GM18498 (cell line): Measurements from ENCODE around the gene MAGI3.
"Not testable (repeated sequence)": the region's sequence is repeated elsewhere in the genome, so short reads cannot be mapped to it uniquely, and the experiment has no call there.

Source experiments
- ATAC-seq: cut with Tn5 transposase; IDR thresholded peaks from one replicate; pipeline ENCODE4 v1.9.1; 2021; ENCODE audit warnings: mild to moderate bottlenecking, moderate library complexity; ENCODE audit not compliant: unreplicated experiment

The MAGI3 gene

DNA sequence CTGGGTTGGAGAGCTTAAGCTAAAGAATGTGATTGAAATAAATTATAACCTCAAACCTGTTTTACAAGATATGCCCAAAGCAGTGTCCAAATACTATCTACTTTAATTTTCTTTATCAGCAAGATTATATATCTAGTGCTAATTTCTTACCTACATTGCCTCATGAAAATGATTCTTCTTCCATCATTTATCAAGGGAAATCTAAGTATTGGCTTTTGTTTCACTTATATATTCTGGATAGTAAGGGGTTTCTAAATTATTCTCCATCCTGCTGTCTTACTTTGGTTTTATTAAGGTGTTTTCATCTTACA lies 287.8 kb downstream of the MAGI3 start:
- no peak for ATAC-seq

DNA sequence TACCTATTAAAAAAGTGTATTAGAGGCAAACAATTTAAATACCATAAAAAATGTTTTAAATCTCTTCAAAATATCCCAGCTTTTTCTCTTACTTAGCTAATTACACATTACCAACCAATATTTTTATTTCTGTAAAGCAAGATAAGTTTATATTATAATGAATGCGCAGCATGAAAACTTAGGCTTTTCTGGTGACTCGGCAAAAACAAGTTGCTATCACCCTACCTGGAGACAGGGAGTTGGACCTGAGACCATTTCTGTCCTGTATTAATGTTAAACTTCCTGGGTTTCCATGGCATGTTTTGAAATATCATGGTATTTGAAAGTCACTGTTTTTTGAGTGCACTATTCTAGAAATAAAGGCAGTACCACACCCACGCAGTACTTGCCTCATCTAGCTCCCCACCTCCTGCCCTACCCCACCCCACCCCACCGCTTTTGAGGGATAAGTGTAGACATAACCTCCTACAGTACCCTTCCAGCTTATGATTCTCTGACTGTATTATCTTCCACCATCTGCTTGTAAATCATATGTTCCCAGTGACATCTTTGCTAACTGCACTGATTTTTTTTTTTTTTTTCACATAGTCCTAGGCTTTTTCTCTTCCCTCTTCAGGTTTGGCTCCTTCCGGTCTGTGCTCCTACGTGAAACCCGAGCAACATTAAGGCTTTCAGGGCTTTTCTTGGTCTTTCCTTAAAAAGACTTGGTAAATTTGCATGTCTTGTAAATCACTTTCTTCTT lies 291.5 kb downstream of the MAGI3 start:
- ATAC-seq = no peak

DNA sequence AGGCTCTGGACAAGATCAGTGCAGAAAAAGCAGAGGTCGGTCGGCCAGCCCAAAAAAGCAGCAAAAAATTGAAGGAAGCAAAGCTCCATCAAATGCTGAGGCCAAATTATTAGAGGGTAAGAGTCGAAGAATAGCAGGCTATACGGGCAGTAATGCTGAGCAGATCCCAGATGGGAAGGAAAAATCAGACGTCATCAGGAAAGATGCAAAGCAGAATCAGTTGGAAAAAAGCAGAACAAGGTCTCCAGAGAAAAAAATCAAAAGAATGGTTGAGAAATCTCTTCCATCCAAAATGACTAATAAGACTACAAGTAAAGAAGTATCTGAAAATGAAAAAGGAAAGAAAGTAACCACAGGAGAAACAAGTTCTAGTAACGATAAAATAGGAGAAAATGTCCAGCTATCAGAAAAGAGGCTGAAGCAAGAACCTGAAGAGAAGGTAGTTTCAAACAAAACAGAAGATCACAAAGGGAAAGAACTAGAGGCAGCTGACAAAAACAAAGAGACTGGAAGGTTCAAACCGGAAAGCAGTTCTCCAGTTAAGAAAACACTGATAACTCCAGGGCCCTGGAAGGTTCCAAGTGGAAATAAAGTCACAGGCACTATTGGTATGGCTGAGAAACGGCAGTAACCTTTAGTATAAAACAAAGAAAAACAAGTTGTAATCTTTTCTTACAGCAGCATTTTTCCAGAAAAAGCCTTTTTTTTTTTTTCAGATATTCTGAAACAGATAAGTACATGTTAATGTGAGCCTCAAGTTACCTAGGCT lies 293.3 kb downstream of the MAGI3 start:
- no peak for ATAC-seq

DNA sequence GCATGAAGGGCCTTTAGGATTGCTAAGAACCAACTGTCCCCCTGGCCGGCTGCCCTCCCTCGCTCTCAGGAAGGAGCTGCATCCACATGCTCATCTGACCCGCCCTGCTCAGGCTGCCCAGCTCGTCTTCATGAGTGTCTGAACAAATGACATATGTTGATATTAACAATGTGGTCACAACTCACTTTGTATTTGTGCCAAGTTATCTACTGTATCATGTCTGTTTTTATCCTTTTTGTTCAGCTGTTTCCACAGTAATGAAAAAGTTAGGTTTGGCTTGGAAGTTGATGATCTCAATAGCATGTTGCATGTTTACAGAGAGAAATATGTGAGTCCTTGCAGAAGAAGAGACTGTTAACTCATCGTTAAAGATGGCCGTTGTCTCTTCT lies 293.8 kb downstream of the MAGI3 start:
- no peak for ATAC-seq

DNA sequence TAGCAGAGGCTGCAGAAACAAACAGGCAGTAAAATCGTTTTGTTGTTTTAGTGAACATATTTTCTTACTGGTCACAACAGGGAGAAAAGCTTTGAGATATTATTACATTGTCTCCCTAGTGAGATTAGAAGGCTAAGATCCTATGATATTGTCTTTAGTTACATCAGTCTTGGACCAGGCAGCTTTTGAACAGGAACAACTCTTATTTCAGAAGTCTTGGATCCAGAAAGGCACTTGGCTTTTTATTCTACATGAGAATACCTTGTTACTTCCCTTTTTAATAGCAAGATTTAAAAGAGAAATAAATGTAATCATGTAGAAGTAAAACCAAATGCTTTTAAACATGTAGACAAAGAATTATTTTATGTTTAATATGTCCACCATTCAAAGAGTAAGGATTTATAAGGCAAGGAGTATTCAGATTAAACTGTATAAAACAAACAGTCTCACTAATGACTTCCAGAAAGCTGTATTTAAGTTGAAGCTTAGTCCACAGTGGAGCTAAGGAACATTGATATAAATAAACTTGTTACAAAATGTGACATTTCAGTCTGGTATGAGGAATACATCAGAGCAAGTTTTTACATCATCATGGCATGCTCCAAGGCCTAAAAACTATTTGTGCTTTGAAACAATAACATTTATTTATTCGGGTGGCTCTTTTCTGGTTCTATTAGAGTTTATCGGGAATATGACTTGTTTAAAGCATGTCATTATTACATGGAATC lies 296.7 kb downstream of the MAGI3 start:
- no peak for ATAC-seq

DNA sequence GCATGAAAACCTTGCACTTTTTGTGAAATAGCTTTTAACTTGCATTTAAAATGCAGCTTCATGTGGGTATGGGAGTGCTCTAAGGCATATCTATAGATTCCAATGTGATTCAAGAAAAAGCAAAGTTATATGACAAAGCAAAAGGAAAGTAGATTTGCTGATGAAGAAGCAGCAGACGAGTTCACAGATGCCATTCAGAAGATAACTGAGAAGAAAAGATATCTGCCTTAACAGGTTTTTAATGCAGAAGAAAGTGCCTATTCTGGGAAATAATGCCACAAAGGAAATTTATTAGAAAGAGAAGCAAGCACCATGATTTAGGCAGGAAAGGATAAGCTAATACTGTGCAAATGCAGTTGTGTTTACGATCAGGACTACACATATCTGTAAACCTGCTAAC lies 300.9 kb downstream of the MAGI3 start:
- ATAC-seq = no peak

DNA sequence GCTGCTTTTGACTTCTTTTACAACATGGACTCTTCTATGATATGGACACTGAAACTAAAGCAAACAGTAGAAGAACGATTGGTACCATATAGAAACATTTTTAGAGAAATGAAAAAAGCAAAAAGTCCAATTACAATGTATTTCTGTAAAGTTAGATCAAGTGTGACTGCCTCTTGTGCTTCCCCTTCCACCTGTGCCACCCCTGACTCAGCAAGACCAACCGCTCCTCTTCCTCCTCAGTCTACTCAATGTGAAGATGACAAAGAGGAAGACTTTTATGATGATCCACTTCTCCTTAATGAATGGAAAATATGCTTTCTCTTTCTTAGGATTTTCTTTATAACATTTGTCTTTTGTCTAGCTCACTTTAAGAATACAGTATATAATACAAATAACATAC lies 302.0 kb downstream of the MAGI3 start:
- ATAC-seq = no peak

DNA sequence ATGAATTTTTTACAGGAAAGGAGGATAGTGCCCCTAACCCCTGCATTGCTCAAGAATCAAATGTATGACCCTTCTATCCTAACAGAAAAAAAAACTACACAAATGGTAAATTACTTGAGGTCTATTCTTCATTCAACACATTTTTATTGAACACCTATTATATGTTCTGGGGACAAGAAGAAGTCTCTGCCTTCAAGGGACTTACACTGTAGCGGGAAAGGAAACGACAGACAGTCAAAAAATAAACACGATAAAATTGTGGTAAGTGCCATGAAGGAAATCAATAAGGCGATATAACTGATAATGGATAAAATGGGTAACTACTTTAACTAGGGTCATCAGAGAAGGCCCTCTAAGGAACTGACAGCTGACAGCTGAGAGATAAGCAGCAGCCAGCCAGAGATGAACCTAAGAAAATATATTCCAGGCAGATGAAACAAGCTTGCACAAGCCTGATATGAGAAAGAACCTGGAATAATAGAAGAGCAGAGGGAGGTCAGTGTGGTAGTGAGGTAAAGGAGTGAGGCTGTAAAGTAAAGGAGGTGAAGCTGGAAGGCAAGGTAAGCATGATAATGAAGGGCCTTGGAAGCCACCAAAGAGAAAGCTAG lies 302.6 kb downstream of the MAGI3 start:
- ATAC-seq = no peak

DNA sequence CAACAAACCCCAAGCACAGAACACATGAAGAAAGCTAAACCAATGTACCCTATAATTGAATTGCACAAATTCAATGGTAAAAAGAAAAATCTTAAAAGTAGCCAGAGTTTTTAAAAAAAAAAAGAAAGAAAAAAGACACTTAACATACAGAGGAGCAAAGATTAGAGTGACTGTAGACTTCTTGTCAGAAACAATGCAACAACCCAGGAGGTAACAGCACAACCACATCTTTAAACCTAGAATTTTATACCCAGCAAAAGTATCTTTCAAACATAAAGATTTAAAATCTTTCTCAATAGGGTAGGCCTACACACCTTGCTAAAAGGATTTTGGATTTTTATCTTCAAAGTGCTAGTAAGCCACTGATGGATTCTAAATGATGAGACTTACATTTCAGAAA lies 304.6 kb downstream of the MAGI3 start:
- ATAC-seq = no peak

DNA sequence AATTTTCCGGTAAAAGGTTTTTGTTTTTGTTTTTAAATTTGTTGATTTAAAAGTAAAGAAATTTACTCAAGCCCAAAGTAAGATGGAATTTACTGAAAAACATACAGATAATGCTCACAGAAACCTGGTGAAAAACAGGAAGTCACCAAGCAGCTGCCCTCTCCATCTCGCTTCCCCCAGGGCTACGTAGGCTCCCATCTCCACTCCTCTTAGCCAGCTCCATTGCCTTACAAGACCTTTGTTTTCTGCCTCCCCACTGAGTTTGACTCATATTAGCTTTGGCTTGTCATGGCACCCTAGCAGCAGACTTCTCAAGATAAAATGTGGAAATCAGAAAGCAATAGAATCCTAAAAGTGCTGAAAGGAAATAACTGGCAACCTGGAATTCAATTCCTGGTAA lies 311.1 kb downstream of the MAGI3 start:
- no peak for ATAC-seq

DNA sequence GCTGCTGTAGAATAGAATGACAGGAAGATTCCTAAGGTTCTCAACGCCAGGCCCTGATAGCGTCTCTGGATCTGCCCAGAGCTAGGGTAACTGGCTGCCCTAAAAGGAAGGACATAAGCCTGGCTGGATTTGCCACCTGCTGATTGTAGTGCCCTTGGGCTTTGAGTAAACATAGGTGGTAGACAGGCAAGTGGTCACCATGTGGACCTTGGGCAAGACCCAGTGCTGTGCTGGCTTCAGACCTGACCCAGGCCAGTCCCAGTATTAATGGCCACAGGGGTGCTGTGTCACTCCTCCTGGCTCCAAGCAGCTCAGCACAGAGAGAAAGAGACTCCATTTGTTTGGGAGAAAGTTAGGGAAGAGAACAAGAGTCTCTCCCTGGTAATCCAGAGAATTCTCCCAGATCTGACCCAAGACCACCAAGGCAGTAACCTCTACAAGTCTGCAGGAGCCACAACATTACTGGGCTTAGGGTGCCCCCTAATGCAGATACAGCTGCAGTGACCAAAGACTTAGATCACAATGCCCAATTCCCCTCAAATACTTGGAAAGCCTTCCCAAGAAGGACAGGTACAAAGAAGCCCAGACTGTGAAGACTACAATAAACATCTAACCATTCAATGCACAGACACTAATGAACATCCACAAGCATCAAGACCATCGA lies 324.4 kb downstream of the MAGI3 start:
- ATAC-seq = no peak

DNA sequence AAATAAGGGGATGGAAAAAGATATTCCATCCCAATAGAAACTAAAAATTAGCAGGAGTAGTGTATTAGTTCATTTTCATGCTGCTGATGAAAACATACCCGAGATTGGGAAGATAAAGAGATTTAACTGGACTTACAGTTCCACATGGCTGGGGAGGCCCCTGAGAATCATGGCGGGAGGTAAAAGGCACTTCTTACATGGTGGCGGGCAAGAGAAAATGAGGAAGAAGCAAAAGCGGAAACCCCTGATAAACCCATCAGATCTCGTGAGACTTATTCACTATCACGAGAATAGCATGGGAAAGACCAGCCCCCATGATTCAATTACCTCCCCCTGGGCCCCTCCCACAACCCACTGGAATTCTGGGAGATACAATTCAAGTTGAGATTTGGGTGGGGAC lies 327.2 kb downstream of the MAGI3 start:
- not testable (repeated sequence) for ATAC-seq

DNA sequence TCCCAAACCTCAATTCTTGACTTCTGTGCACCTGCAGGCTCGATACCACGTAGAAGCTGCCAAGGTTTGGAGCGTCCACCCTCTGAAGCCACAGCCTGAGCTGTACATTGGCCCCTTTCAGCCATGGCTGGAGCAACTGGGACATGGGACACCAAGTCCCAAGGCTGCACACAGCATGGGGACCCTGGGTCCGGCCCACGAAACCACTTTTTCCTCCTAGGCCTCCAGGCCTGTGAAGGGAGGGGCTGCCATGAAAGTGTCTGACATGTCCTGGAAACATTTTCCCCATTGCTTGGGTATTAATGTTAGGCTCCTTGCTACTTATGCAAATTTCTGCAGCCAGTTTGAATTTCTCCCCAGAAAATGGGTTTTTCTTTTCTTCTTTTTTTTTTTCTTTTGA lies 328.3 kb downstream of the MAGI3 start:
- not testable (repeated sequence) for ATAC-seq

DNA sequence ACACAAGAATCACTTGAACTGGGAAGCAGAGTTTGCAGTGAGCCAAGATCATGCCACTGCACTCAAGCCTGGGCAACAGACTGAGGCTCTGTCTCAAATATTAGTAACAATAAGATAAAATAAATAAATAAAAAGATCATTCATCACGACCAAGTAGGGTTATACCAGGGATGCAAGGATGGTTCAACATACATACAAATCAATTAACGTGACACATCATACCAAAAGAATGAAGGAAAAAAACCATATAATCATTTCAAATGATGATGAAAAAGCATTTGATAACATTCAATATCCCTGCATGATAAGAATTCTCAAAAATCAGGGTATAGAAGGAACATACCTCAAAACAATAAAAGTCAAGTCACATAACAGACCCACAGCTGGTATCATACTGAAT lies 330.7 kb downstream of the MAGI3 start:
- no peak for ATAC-seq

DNA sequence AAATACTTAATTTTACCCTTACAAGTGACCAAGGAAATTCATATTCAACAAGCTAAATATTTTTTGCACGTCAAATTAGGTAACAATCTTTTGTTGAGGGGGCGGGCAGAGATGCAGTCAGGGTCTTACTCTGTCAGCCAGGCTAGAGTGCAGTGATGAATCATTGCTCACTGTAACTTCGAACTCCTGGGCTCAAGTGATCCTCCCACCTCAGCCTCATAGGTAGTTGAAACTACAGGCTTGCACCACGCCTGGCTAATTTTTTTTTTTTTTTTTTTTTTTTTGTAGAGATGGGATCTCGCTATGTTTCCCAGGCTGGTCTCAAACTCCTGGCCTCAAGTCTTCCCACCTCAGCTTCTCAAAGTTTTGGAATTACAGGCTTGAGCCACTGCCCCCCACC lies 342.5 kb downstream of the MAGI3 start:
- no peak for ATAC-seq

DNA sequence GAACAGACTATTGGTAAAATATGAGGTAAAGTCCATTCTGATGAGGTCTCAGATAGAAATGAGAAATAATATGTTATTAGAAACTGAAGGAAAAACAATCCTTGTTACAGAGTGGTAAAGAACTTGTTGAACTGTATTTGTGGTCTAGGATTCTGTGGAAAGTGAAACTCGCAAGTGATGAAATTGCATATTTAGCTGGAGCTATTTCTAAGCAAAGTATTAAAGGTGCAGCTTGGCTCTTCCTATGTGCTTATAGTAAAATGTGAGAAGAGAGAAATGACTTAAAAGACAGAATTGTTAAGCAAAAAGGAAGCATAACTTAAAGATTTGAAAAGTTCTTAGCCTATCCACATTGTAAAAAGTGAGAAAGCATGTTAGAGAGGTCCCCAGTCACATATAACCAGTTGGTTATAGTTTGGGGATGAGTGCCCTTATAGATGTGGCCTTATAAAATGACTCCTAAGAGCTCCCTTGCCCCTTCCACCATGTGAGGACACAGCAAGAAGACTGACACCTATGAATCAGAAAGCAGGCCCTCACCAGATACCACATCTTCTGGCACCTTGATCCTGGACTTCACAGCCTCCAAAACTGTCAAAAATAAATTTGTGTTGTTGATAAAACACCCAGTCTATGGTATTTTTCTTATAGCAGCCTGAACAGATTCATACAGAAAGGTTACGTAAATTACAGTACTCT lies 344.2 kb downstream of the MAGI3 start:
- no peak for ATAC-seq
